SIG-M5 (cell line): ENCODE results near the gene CTBP2.

Source experiments
- DNase-seq: peaks from one replicate; lab custom pipeline; 2025; lab: John Stamatoyannopoulos, UW

The CTBP2 gene

GRCh38 chr10:124977161-124977560, 183.2 kb downstream of the CTBP2 start:
- DNase-seq, result no peak

- no peak for DNase-seq
Observed at GRCh38 chr10:124975977-124976514, 184.3 kb downstream of the CTBP2 start.

GRCh38 chr10:124974131-124974530, 186.2 kb downstream of the CTBP2 start:
- no peak for DNase-seq

GRCh38 chr10:124972637-124973036, 187.7 kb downstream of the CTBP2 start:
- DNase-seq, result no peak

- DNase-seq, result no peak
Observed at GRCh38 chr10:124971276-124971675, 189.1 kb downstream of the CTBP2 start.

GRCh38 chr10:124967255-124967654, 193.1 kb downstream of the CTBP2 start:
- DNase-seq, result no peak

GRCh38 chr10:124966008-124966407, 194.4 kb downstream of the CTBP2 start:
- no peak for DNase-seq

GRCh38 chr10:124963866-124964720, 196.3 kb downstream of the CTBP2 start:
- DNase-seq, result no peak

- DNase-seq, result no peak
Observed at GRCh38 chr10:124962421-124962820, 197.9 kb downstream of the CTBP2 start.

GRCh38 chr10:124961248-124961570, 199.2 kb downstream of the CTBP2 start:
- no peak for DNase-seq

- DNase-seq, result no peak
Observed at GRCh38 chr10:124959564-124959963, 200.8 kb downstream of the CTBP2 start.

- no peak for DNase-seq
Observed at GRCh38 chr10:124957404-124957947, 202.9 kb downstream of the CTBP2 start.

GRCh38 chr10:124956764-124957163, 203.6 kb downstream of the CTBP2 start:
- DNase-seq, result no peak

GRCh38 chr10:124955868-124956267, 204.5 kb downstream of the CTBP2 start:
- DNase-seq, result no peak

GRCh38 chr10:124955243-124955642, 205.1 kb downstream of the CTBP2 start:
- DNase-seq, result no peak

- DNase-seq, result no peak
Observed at GRCh38 chr10:124953421-124953820, 206.9 kb downstream of the CTBP2 start.

- DNase-seq, result no peak
Observed at GRCh38 chr10:124952123-124952522, 208.2 kb downstream of the CTBP2 start.

GRCh38 chr10:124949543-124949942, 210.8 kb downstream of the CTBP2 start:
- no peak for DNase-seq

GRCh38 chr10:124946945-124947344, 213.4 kb downstream of the CTBP2 start:
- no peak for DNase-seq

GRCh38 chr10:124944982-124945381, 215.4 kb downstream of the CTBP2 start:
- DNase-seq, result no peak

- DNase-seq, result no peak
Observed at GRCh38 chr10:124943301-124944092, 216.9 kb downstream of the CTBP2 start.

- no peak for DNase-seq
Observed at GRCh38 chr10:124942317-124943169, 217.8 kb downstream of the CTBP2 start.
